GM21529 (cell line): ENCODE results near the gene GIT2.
"Not testable (repeated sequence)": the region's sequence is repeated elsewhere in the genome, so short reads cannot be mapped to it uniquely, and the experiment has no call there.

Source experiments
- ATAC-seq: cut with Tn5 transposase; IDR thresholded peaks from one replicate; pipeline ENCODE4 v1.9.1; 2021; ENCODE audit not compliant: unreplicated experiment

The GIT2 gene

GRCh38 chr12:109896188-109896587 lies 100.0 kb downstream of the GIT2 start:
- ATAC-seq: no peak

- ATAC-seq: no peak
Measured at GRCh38 chr12:109894939-109895338, 101.2 kb downstream of the GIT2 start.

GRCh38 chr12:109893261-109893995 lies 102.7 kb downstream of the GIT2 start:
- no peak for ATAC-seq

- ATAC-seq: no peak
Measured at GRCh38 chr12:109892748-109893147, 103.4 kb downstream of the GIT2 start.

- ATAC-seq: no peak
Measured at GRCh38 chr12:109892165-109892715, 103.9 kb downstream of the GIT2 start.

GRCh38 chr12:109891731-109892130 lies 104.4 kb downstream of the GIT2 start:
- ATAC-seq: not testable (repeated sequence)

- ATAC-seq: no peak
Measured at GRCh38 chr12:109890620-109891170, 105.5 kb downstream of the GIT2 start.

GRCh38 chr12:109888179-109889020 lies 107.8 kb downstream of the GIT2 start:
- ATAC-seq: no peak

GRCh38 chr12:109885616-109886015 lies 110.6 kb downstream of the GIT2 start:
- no peak for ATAC-seq

GRCh38 chr12:109883461-109883860 lies 112.7 kb downstream of the GIT2 start:
- no peak for ATAC-seq

- ATAC-seq: no peak
Measured at GRCh38 chr12:109881752-109882151, 114.4 kb downstream of the GIT2 start.

- ATAC-seq: no peak
Measured at GRCh38 chr12:109880938-109881337, 115.2 kb downstream of the GIT2 start.

- peak; percentile 91 for ATAC-seq
Measured at GRCh38 chr12:109880043-109880931, 115.9 kb downstream of the GIT2 start, which contains the start of gene GLTP. Gene GLTP (minus strand): TSS chr12:109880541. CDS start chr12:109880374, 167 bp downstream.
